ENCODE results near the gene FBXW8.

GRCh38 chr12:116920939-116921338, 10.2 kb downstream of the FBXW8 start:
- TF ChIP-seq POLR2AphosphoS5 (IDR thresholded peaks at IDR 0.05; ENCODE audit: insufficient read depth in 1 of 2, low read depth in 1 of 2) (no peak), CTCF (IDR thresholded peaks at IDR 0.05) (no peak), POLR2A (IDR thresholded peaks at IDR 0.05) (no peak)

Data from vagina (tissue), 2 donors.